Endodermal cell (in vitro differentiated cells): ENCODE measurements around the gene IFI30. TPM values are rescaled to one million over a fixed set of nuclear protein-coding genes. Genes with fewer than 3 reads are reported as not detected.

Source experiments
- DNase-seq: peaks from one replicate; pipeline ENCODE4 v3.0.0-alpha.2; 2017
- H3K27ac ChIP-seq: 2 replicates; pipeline ENCODE4 v1.5.1; 2013; ENCODE audit warnings: mild to moderate bottlenecking, low read depth, low read length, moderate library complexity
- H3K27me3 ChIP-seq: 2 replicates; pipeline ENCODE4 v1.6.1; 2013; ENCODE audit warnings: mild to moderate bottlenecking, low read length, moderate library complexity; ENCODE audit not compliant: insufficient read depth, control insufficient read depth, poor library complexity, severe bottlenecking
- H3K36me3 ChIP-seq: 2 replicates; pipeline ENCODE4 v1.7.0; 2013; ENCODE audit warnings: mild to moderate bottlenecking, low read length, moderate library complexity; ENCODE audit not compliant: control insufficient read depth, insufficient read depth
- H3K4me1 ChIP-seq: one replicate; pipeline ENCODE4 v1.7.0; 2013; ENCODE audit warnings: low read length; ENCODE audit not compliant: control insufficient read depth, insufficient read depth
- H3K4me3 ChIP-seq: 2 replicates; pipeline ENCODE4 v1.5.1; 2013; ENCODE audit warnings: mild to moderate bottlenecking, low read length, moderate library complexity
- H3K9ac ChIP-seq: 2 replicates; pipeline ENCODE4 v1.6.1; 2013; ENCODE audit warnings: mild to moderate bottlenecking, low read length, moderate library complexity; ENCODE audit not compliant: poor library complexity, severe bottlenecking; ENCODE audit errors: extremely low read depth
- H3K9me3 ChIP-seq: 2 replicates; pipeline ENCODE4 v1.6.1; 2013; ENCODE audit warnings: mild to moderate bottlenecking, low read length, moderate library complexity; ENCODE audit not compliant: control insufficient read depth
- H3K27ac Mint-ChIP-seq: 2 replicates; pipeline ENCODE4 v1.8.0; 2020; ENCODE audit warnings: mixed read lengths
- H3K27me3 Mint-ChIP-seq: 2 replicates; pipeline ENCODE4 v1.8.0; 2021; ENCODE audit warnings: mild to moderate bottlenecking, mixed read lengths; ENCODE audit not compliant: insufficient read depth
- H3K36me3 Mint-ChIP-seq: 2 replicates; pipeline ENCODE4 v1.8.0; 2020; ENCODE audit warnings: low read depth, mixed read lengths
- H3K4me1 Mint-ChIP-seq: 2 replicates; pipeline ENCODE4 v1.8.0; 2020; ENCODE audit warnings: mixed read lengths
- H3K4me3 Mint-ChIP-seq: 2 replicates; pipeline ENCODE4 v1.8.0; 2020; ENCODE audit warnings: mild to moderate bottlenecking, moderate library complexity, mixed read lengths
- H3K9me3 Mint-ChIP-seq: 2 replicates; pipeline ENCODE4 v1.8.0; 2020; ENCODE audit warnings: mild to moderate bottlenecking, mixed read lengths
- WGBS, 2 experiments: methylation state at CpG; one replicate each; pipeline versions ENCODE4 v1.1.5 to v1.1.7; 2013; ENCODE audit warnings: missing lambda C conversion rate in 2 of 2, mixed read lengths in 1 of 2; ENCODE audit not compliant: insufficient coverage in 1 of 2, insufficient read length in 1 of 2; 5-methylcytosine and 5-hydroxymethylcytosine counted together
- total RNA-seq, 2 donors: library from RNA; stranded (reverse); fragmentation: NEBNext Ultra II Directional in 1 of 2; extraction: Animal tissue kit (Norgen Biotek cat#: 25700) in 1 of 2; gene quantifications; 2 replicates in 1 of 2; 3 replicates in 1 of 2; pipeline ENCODE4 v1.2.1, GENCODE V29; 2021
- TF ChIP-seq, protein P1 (sequence below): fragments of 200-600 bp; sonication (generic); conservative IDR thresholded peaks from 2 replicates; pipeline ENCODE4 v1.5.0; 2021; ENCODE audit warnings: antibody characterized with exemption, mild to moderate bottlenecking

Gene IFI30
- total RNA-seq, 2 donors from 2014 or later = 10.6 to 11.0 TPM

DNA sequence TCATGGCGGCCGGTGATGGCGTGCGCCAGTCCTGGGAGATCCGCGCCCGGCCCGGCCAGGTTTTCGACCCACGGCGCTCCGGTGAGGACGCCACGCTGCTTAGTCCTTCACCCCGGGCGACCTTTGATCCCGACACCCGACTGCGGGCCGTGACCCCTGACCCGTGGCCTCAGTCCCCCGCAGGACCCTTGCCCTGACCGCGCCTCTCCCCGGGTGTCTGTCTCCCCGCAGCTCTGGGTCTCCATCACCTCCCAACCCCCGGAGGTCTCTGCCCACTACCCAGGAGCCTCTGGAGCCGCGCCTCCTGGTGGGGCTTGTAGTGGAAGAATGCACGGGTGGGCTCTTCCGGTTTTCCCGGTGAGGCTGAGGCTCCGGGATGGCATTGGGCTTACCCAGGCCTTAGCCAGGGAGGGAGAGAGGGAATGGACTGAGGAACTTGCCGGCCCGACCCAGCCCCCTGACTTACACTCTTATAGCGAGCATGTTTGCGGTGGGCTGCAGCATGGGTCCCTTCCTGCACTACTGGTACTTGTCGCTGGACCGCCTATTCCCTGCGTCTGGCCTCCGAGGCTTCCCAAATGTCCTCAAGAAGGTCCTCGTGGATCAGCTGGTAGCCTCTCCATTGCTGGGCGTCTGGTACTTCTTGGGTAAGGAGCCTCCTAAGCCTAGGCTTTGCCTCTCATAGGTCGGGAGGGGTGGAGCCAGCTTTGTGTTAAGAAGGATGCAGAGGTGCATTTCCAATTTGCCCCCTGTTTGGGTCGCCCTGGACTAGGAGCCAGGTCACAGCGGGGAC is 20.0 kb downstream of the IFI30 start:
- Mint-ChIP-seq H3K4me1 (peaks cover 10% of the 10 kb centered on the region), H3K4me3 (peak overlapping the region; percentile 82), H3K36me3 (peaks cover 14% of the 10 kb centered on the region), H3K27me3 (no peaks in the 10 kb centered on the region), H3K27ac (peak overlapping the region; percentile 90), H3K9me3 (no peaks in the 10 kb centered on the region)
- TF ChIP-seq, protein P1, sequence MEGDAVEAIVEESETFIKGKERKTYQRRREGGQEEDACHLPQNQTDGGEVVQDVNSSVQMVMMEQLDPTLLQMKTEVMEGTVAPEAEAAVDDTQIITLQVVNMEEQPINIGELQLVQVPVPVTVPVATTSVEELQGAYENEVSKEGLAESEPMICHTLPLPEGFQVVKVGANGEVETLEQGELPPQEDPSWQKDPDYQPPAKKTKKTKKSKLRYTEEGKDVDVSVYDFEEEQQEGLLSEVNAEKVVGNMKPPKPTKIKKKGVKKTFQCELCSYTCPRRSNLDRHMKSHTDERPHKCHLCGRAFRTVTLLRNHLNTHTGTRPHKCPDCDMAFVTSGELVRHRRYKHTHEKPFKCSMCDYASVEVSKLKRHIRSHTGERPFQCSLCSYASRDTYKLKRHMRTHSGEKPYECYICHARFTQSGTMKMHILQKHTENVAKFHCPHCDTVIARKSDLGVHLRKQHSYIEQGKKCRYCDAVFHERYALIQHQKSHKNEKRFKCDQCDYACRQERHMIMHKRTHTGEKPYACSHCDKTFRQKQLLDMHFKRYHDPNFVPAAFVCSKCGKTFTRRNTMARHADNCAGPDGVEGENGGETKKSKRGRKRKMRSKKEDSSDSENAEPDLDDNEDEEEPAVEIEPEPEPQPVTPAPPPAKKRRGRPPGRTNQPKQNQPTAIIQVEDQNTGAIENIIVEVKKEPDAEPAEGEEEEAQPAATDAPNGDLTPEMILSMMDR = peak; percentile 15
- Histone ChIP-seq H3K36me3 (peaks cover 8% of the 10 kb centered on the region), H3K9me3 (no peaks in the 10 kb centered on the region), H3K4me1 (no peaks in the 10 kb centered on the region), H3K27me3 (no peaks in the 10 kb centered on the region), H3K27ac (peak overlapping the region; percentile 57), H3K4me3 (peak overlapping the region; percentile 93), H3K9ac (peak overlapping the region; percentile 49)
- peak; percentile 67 for DNase-seq
- 7 to 23% methylated on average over 7 to 46 of the region's 46 CpGs for WGBS, 2 experiments

DNA sequence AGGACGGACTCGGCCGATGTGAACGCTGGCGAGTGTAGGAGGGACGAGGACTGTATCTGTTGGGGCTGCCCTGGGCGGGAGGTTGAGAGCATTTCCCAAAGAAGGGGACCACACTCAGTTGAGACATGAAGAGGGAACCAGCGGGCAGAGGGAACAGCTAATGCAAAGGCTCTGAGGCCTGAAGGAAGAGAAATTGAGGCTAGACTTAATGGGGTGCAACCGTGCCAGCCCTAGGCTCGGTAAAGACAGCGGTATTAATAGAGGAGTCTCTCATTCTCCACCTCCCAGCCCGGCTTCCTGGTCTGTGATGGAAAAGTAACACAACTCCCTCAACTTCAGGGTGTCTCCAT is 20.5 kb downstream of the IFI30 start:
- peak overlapping the region; percentile 82 for H3K4me3 Mint-ChIP-seq
- H3K9ac ChIP-seq = no peak overlapping the region
- H3K4me1 Mint-ChIP-seq = peaks cover 10% of the 10 kb centered on the region

DNA sequence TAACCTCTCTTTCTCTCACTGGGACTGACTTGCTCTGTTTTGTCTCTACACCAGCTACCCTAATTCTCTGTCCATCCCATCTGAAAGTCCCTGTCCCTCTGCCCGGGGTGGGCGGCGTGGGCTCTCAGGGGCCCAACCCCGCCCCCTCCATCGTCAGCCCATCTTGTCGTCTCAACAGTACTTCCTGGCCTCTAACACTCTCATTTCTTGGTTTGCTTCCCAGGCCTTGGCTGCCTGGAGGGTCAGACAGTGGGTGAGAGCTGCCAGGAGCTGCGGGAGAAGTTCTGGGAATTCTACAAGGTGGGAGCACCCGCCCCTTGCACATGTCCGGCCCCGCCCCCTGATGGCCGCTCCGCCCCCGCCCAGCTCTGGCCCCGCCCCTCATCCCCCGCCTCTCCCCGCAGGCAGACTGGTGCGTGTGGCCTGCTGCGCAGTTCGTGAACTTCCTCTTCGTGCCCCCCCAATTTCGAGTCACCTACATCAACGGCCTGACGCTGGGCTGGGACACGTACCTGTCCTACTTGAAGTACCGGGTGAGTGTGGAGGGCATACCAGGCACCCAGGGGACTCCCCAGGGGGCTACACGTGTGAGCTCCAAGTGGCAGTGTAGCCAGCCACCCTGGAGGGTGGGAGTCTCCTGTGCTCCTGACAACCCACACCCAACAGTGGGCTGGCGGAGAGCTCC is 21.1 kb downstream of the IFI30 start:
- whole genome bisulfite sequencing, 2 experiments = 60 to 85% methylated on average over 15 to 27 of the region's 27 CpGs
- Mint-ChIP-seq H3K4me1 (peaks cover 10% of the 10 kb centered on the region), H3K27ac (peak overlapping the region; percentile 30), H3K36me3 (peaks cover 16% of the 10 kb centered on the region), H3K4me3 (peak overlapping the region; percentile 82), H3K9me3 (no peaks in the 10 kb centered on the region), H3K27me3 (no peaks in the 10 kb centered on the region)
- peaks cover 8% of the 10 kb centered on the region for H3K36me3 ChIP-seq
- DNase-seq = peak; percentile 90
- H3K4me1 ChIP-seq = no peaks in the 10 kb centered on the region
- H3K4me3 ChIP-seq = peak overlapping the region; percentile 93
- no peaks in the 10 kb centered on the region for H3K27me3 ChIP-seq
- H3K9me3 ChIP-seq = no peaks in the 10 kb centered on the region
- TF ChIP-seq, protein P1 = no peak
- no peak overlapping the region for H3K9ac ChIP-seq
- no peak overlapping the region for H3K27ac ChIP-seq

More for the DNA sequence above, 20.5 kb downstream of the IFI30 start:
- H3K9me3 Mint-ChIP-seq = no peaks in the 10 kb centered on the region
- TF ChIP-seq, protein P1 = no peak
- H3K36me3 Mint-ChIP-seq = peaks cover 16% of the 10 kb centered on the region
- H3K27me3 Mint-ChIP-seq = no peaks in the 10 kb centered on the region
- peaks cover 8% of the 10 kb centered on the region for H3K36me3 ChIP-seq
- peak overlapping the region; percentile 93 for H3K4me3 ChIP-seq
- no peaks in the 10 kb centered on the region for H3K27me3 ChIP-seq
- 79 to 81% methylated on average over 10 to 12 of the region's 12 CpGs for whole genome bisulfite sequencing, 2 experiments
- no peak for DNase-seq
- H3K27ac Mint-ChIP-seq = peak overlapping the region; percentile 30
- no peaks in the 10 kb centered on the region for H3K9me3 ChIP-seq
- H3K4me1 ChIP-seq = no peaks in the 10 kb centered on the region
- no peak overlapping the region for H3K27ac ChIP-seq
